Measurements from ENCODE around the gene TMEM156.

The TMEM156 gene

GRCh38 chr4:38917481-38918025, 114.7 kb downstream of the TMEM156 start:
- no peaks in the 10 kb centered on the region for H3K4me1 ChIP-seq (ENCODE audit: control insufficient read depth, insufficient read depth, low read length)
- H3K27ac ChIP-seq (ENCODE audit: low read length): no peak overlapping the region
- no peaks in the 10 kb centered on the region for H3K9me3 ChIP-seq (ENCODE audit: control insufficient read depth, insufficient read depth, low read length)
- H3K27me3 ChIP-seq (ENCODE audit: control insufficient read depth, insufficient read depth, low read length): no peaks in the 10 kb centered on the region
- WGBS (ENCODE audit: insufficient coverage, insufficient read length): no CpG with 5 or more reads among the region's 8 CpGs
- H3K36me3 ChIP-seq (ENCODE audit: control insufficient read depth, insufficient read depth, low read length): no peaks in the 10 kb centered on the region
- H3K4me3 ChIP-seq (ENCODE audit: low read length): no peak overlapping the region
- DNase-seq (ENCODE audit: low read depth, low spot score): no peak

Measured in iPS DF 6.9 (cell line).